ENCODE measurements around the gene SNCG.

SNCG gene

GRCh38 chr10:86958901-86959736, 720 bp downstream of the SNCG start:
- Mint-ChIP-seq H3K4me3 (peak overlapping the region; percentile 74), H3K4me1 (peaks cover 72% of the 10 kb centered on the region), H3K27me3 (ENCODE audit: low read depth, poor library complexity) (no peaks in the 10 kb centered on the region), H3K9me3 (peaks cover under 1% of the 10 kb centered on the region), H3K36me3 (ENCODE audit: low read depth) (no peaks in the 10 kb centered on the region), H3K27ac (peak overlapping the region; percentile 96)
- no peak for TF ChIP-seq CTCF (IDR thresholded peaks at IDR 0.05)
- no peak for DNase-seq

- Mint-ChIP-seq H3K9me3 (no peaks in the 10 kb centered on the region), H3K36me3 (ENCODE audit: low read depth) (no peaks in the 10 kb centered on the region), H3K4me3 (peak overlapping the region; percentile 58), H3K4me1 (peaks cover 66% of the 10 kb centered on the region), H3K27ac (peak overlapping the region; percentile 95), H3K27me3 (ENCODE audit: low read depth, poor library complexity) (no peaks in the 10 kb centered on the region)
- no peak for TF ChIP-seq CTCF (IDR thresholded peaks at IDR 0.05)
- no peak for DNase-seq
These were observed 1.3 kb downstream of the SNCG start for GRCh38 chr10:86959737-86960002.

GRCh38 chr10:86960003-86960862, 1.8 kb downstream of the SNCG start:
- Mint-ChIP-seq H3K27me3 (ENCODE audit: low read depth, poor library complexity) (no peaks in the 10 kb centered on the region), H3K4me3 (no peak overlapping the region), H3K9me3 (no peaks in the 10 kb centered on the region), H3K4me1 (peaks cover 66% of the 10 kb centered on the region), H3K27ac (peak overlapping the region; percentile 32), H3K36me3 (ENCODE audit: low read depth) (no peaks in the 10 kb centered on the region)
- DNase-seq, result peak; percentile 68
- peak; percentile 96 for TF ChIP-seq CTCF (IDR thresholded peaks at IDR 0.05)

GRCh38 chr10:86960863-86961434, 2.5 kb downstream of the SNCG start:
- H3K4me3 Mint-ChIP-seq, result no peak overlapping the region
- H3K36me3 Mint-ChIP-seq (ENCODE audit: low read depth), result no peaks in the 10 kb centered on the region
- no peaks in the 10 kb centered on the region for H3K9me3 Mint-ChIP-seq
- no peaks in the 10 kb centered on the region for H3K27me3 Mint-ChIP-seq (ENCODE audit: low read depth, poor library complexity)
- H3K27ac Mint-ChIP-seq, result no peak overlapping the region
- DNase-seq, result no peak
- peaks cover 65% of the 10 kb centered on the region for H3K4me1 Mint-ChIP-seq
- TF ChIP-seq CTCF (IDR thresholded peaks at IDR 0.05), result no peak

- H3K9me3 Mint-ChIP-seq, result no peaks in the 10 kb centered on the region
- H3K4me3 Mint-ChIP-seq, result no peak overlapping the region
- TF ChIP-seq CTCF (IDR thresholded peaks at IDR 0.05), result no peak
- no peaks in the 10 kb centered on the region for H3K36me3 Mint-ChIP-seq (ENCODE audit: low read depth)
- peaks cover 4% of the 10 kb centered on the region for H3K27me3 Mint-ChIP-seq (ENCODE audit: low read depth, poor library complexity)
- H3K4me1 Mint-ChIP-seq, result peaks cover 65% of the 10 kb centered on the region
- no peak overlapping the region for H3K27ac Mint-ChIP-seq
- no peak for DNase-seq
These were observed 3.2 kb downstream of the SNCG start for GRCh38 chr10:86961481-86962091.
